Right lobe of liver (tissue), 6 donors: ENCODE data around the gene ZNF580. TPM values are rescaled to one million over a fixed set of nuclear protein-coding genes. Genes with fewer than 3 reads are reported as not detected.
A peak's percentile ranks its signal among the peaks of the same experiment; 100 is the strongest.

Source experiments
- ATAC-seq, 4 donors: fragments of 200-7000 bp; cut with Tn5 transposase; one replicate each; pipeline ENCODE4 v1.9.1; 2020; ENCODE audit warnings: mild to moderate bottlenecking in 4 of 4, moderate library complexity in 4 of 4
- DNase-seq, 3 donors: peaks; one replicate each; pipeline ENCODE4 v3.0.0-alpha.2; 2020
- H3K27ac ChIP-seq, 3 donors: fragments of 200-600 bp; one replicate each; pipeline ENCODE4 v1.8.0; 2022
- H3K27me3 ChIP-seq, 2 donors: fragments of 200-600 bp; one replicate each; pipeline ENCODE4 v1.8.0; 2022
- H3K36me3 ChIP-seq, 4 donors: fragments of 200-600 bp; sonication (generic) in 1 of 4; one replicate each; pipeline versions ENCODE4 v1.5.1 to v1.8.0; 2017 to 2022; ENCODE audit warnings: control low read depth in 1 of 4
- H3K4me1 ChIP-seq, 4 donors: fragments of 200-600 bp; sonication (generic) in 1 of 4; one replicate each; pipeline versions ENCODE4 v1.5.1 to v1.8.0; 2017 to 2022; ENCODE audit warnings: control low read depth in 1 of 4
- H3K4me3 ChIP-seq, 3 donors: fragments of 200-600 bp; one replicate each; pipeline ENCODE4 v1.8.0; 2022
- H3K9me3 ChIP-seq, 4 donors: fragments of 200-600 bp; sonication (generic) in 1 of 4; one replicate each; pipeline versions ENCODE4 v1.5.1 to v1.8.0; 2017 to 2022; ENCODE audit warnings: control low read depth in 1 of 4
- CTCF ChIP-seq, 4 donors: fragments of 200-600 bp in 3 of 4; fragments of 450-650 bp in 1 of 4; IDR thresholded peaks; one replicate each; pipeline versions ENCODE4 v1.5.1 to v1.8.0; 2016 to 2022; ENCODE audit warnings: antibody characterized with exemption in 4 of 4, mild to moderate bottlenecking in 2 of 4
- POLR2A ChIP-seq: fragments of 450-650 bp; IDR thresholded peaks from one replicate; pipeline ENCODE4 v1.6.1; 2017; ENCODE audit warnings: antibody characterized with exemption, mild to moderate bottlenecking
- WGBS: methylation state at CpG from one replicate; pipeline ENCODE4 v1.1.6; 2018; ENCODE audit warnings: low coverage, low lambda C conversion rate; ENCODE audit not compliant: insufficient coverage; ENCODE audit errors: missing lambda C conversion rate; 5-methylcytosine and 5-hydroxymethylcytosine counted together
- intact Hi-C, 2 donors: fragments of 100-400 bp; cut with DNase I; formaldehyde crosslinking; loops; one replicate each; pipeline versions ENCODE4 v1.11.2 to v1.14.1; 2022
- total RNA-seq, 6 experiments: library from RNA; depleted of rRNA in 2 of 6; stranded (reverse); fragments of >200 nt in 2 of 6; fragmentation: NEBNext Ultra II Directional in 3 of 6; extraction: Animal tissue kit (Norgen Biotek cat#: 25700) in 3 of 6; gene quantifications; one replicate each; pipeline versions ENCODE4 v1.1.0 to v1.2.4, GENCODE V29; 2016 to 2023
- donor health status: DM: no; HTN: yes; CAD: no.
- donor health status: DM: no; HTN: no; CAD: no.
- donor health status: DM: no; HTN: no; CAD: no.
- donor health status: DM: no; HTN: yes; CAD: no.
- donor health status: DM: no; HTN: yes; CAD: no.

The ZNF580 gene
- total RNA-seq, 6 experiments from 2014 or later: 5.4 to 11.6 (median 6.5) TPM

DNA sequence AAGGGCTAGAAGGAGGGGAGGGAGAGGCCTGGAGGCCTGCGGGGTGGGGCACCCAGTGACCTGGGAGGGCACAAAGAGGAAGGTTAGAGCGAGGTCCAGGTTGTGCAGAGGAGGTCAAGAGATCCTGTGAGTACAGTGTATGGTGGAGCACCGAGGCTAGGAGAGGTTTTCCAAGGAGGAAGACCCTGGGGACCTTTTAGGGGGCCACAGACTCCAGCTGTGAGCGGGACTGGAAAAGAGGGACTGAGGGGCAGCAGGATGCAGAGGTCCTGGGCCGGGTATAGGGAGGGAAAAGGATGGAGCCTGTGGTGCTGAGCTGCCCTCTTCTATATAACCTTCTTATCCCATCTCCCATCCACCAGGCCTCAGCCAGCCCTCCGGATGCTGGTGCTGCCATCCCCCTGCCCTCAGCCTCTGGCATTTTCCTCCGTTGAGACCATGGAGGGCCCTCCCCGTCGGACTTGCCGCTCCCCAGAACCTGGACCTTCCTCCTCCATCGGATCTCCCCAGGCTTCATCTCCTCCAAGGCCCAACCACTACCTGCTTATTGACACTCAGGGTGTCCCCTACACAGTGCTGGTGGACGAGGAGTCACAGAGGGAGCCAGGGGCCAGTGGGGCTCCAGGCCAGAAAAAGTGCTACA, 3.5 kb downstream of the ZNF580 start:
- Histone ChIP-seq H3K4me1 (peaks cover 0 to 44% (median 11%) of the 10 kb centered on the region in 4 donors), H3K27ac (peak overlapping the region; percentile 63 to 76 (median 67)), H3K9me3 (no peaks in the 10 kb centered on the region), H3K36me3 (peaks cover 0 to 10% (median 0%) of the 10 kb centered on the region in 4 donors), H3K27me3 (no peaks in the 10 kb centered on the region), H3K4me3 (peak overlapping the region; percentile 74 to 85 (median 81))
- TF ChIP-seq CTCF (IDR thresholded peaks at IDR 0.05) (no peak), POLR2A (no peak)
- ATAC-seq (no peak), DNase-seq (peak in 2 of 3 donors; percentile 24 to 50)
- intact Hi-C loops: no loop called here
- 34% methylated on average over 8 of the region's 12 CpGs for WGBS

DNA sequence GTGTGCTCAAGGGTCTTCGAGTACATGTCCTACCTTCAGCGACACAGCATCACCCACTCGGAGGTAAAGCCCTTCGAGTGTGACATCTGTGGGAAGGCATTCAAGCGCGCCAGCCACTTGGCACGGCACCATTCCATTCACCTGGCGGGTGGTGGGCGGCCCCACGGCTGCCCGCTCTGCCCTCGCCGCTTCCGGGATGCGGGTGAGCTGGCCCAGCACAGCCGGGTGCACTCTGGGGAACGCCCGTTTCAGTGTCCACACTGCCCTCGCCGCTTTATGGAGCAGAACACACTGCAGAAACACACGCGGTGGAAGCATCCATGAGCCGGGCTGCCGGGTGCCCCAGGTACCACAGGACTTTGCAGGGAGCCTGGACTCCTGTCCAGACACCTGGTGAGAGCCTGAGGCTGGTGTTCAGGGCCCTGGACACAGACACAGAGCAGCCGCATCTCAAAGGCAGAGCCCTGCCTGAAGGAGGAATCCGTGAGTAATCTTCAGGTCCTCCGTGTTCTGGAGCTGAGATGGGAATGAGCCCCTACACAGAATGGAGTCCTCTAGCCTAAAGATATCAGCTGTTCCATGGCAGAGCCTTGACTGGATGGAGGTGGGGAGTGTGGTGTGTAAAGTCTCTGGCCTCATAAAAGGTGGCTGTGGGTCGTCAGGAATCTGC, 4.2 kb downstream of the ZNF580 start:
- peaks cover 0 to 10% (median 0%) of the 10 kb centered on the region in 4 donors for H3K36me3 ChIP-seq
- 80% methylated on average over 1 of the region's 28 CpGs for WGBS
- peak in 1 of 3 donors; percentile 22 for DNase-seq
- peaks cover 0 to 39% (median 8%) of the 10 kb centered on the region in 4 donors for H3K4me1 ChIP-seq
- H3K27ac ChIP-seq: no peak overlapping the region
- no peak for TF ChIP-seq CTCF (IDR thresholded peaks at IDR 0.05)
- TF ChIP-seq POLR2A: no peak
- H3K4me3 ChIP-seq: no peak overlapping the region
- no peaks in the 10 kb centered on the region for H3K9me3 ChIP-seq
- no peak for ATAC-seq
- intact Hi-C loops: no loop called here
- H3K27me3 ChIP-seq: no peaks in the 10 kb centered on the region

DNA sequence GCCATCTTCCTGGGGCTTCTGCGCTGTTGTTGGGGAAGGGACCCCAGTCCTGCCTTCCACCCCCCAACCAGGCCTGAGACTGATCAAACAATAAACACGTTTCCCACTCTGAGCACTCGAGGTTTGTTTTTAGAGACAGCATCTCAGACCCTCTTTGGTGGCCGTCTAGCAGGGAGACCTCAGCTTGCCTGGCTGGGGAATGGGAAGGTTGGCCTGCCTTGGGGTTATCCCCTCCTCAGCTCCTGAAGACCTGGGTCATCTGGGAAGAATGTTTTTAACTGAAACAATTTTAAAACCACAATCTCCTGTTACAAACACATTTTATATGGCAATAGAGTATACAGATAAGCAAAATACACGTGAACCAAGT, 4.7 kb downstream of the ZNF580 start:
- no peaks in the 10 kb centered on the region for H3K9me3 ChIP-seq
- peaks cover 0 to 34% (median 5%) of the 10 kb centered on the region in 4 donors for H3K4me1 ChIP-seq
- H3K4me3 ChIP-seq: no peak overlapping the region
- H3K27ac ChIP-seq: no peak overlapping the region
- H3K27me3 ChIP-seq: no peaks in the 10 kb centered on the region
- 87% methylated on average over 2 of the region's 5 CpGs for WGBS
- DNase-seq: no peak
- no peak for ATAC-seq
- intact Hi-C loops: no loop called here
- TF ChIP-seq POLR2A (no peak), CTCF (IDR thresholded peaks at IDR 0.05) (no peak)
- peaks cover 0 to 10% (median 0%) of the 10 kb centered on the region in 4 donors for H3K36me3 ChIP-seq

DNA sequence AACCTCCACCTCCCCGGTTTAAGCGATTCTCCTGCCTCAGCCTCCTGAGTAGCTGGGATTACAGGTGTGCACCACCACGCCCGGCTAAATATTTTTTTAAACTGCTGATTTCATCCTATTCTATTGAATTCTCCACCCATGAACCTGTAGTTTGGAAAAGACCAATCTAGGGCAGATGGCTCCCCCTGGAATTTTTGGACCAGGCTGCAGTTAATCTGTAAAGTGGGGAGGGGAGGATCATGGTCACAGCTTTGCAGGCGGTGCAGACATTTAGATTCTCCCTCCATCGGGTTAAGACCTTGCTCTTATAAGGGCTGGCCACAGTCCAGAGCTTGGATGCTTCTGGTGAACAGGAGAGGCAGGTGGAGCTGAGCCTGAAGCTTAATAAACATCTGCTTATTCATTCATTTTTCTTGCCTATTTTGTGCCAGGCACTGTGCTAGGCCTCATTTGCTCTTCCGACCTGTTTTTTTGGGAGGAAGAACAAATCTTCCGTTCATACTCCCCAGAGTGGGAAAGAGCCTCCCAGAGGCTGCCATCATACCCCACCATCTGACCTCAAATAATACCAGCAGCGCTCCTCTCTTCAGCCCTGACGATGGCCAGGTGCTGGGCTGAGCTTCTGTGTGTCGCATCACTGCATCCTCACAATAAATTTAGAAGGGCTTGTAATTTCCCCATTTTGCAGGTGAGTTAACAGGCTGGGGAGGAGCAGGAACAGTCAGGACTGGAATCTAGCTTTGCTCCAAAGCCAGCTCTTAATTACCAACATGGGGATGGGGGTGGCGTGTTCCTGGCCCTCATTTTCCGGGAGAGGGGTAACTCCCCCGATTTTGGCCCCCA, 6.3 kb downstream of the ZNF580 start:
- no peaks in the 10 kb centered on the region for H3K9me3 ChIP-seq
- DNase-seq (no peak), ATAC-seq (no peak)
- H3K36me3 ChIP-seq: peaks cover 0 to 10% (median 0%) of the 10 kb centered on the region in 4 donors
- intact Hi-C loops: no loop called here
- H3K27me3 ChIP-seq: no peaks in the 10 kb centered on the region
- H3K27ac ChIP-seq: peak overlapping the region in 1 of 3 donors; percentile 81
- TF ChIP-seq CTCF (IDR thresholded peaks at IDR 0.05) (no peak), POLR2A (no peak)
- 50% methylated on average over 10 of the region's 14 CpGs for WGBS
- H3K4me1 ChIP-seq: peaks cover 0 to 33% (median 3%) of the 10 kb centered on the region in 4 donors
- peak overlapping the region; percentile 77 to 96 (median 89) for H3K4me3 ChIP-seq
